RWPE1 (cell line): ENCODE data around the gene CCR5.

Experiments
- CTCF ChIA-PET: fragments of 350-600 bp; sonication (Branson Sonifier 250); formaldehyde crosslinking; extraction: SDS; loops from one replicate; lab custom pipeline; 2021; lab: Yijun Ruan, JAX
- POLR2A ChIA-PET: fragments of 400-600 bp; formaldehyde crosslinking; extraction: SDS; loops from one replicate; lab custom pipeline; 2020; ENCODE audit warnings: antibody characterized with exemption; ENCODE audit not compliant: low non-redundant PET; lab: Yijun Ruan, JAX
- DNase-seq: peaks from one replicate; pipeline ENCODE4 v3.0.0; 2012; ENCODE audit warnings: low spot score
- H3K27ac ChIP-seq: fragments of 450-650 bp; 2 replicates; pipeline ENCODE4 v1.5.1; 2017
- CTCF ChIP-seq: fragments of 450-650 bp; conservative IDR thresholded peaks from 2 replicates; pipeline ENCODE4 v1.5.1; 2017; ENCODE audit warnings: low read depth, mild to moderate bottlenecking

Gene CCR5

GRCh38 chr3:46371519-46372340 lies 984 bp downstream of the CCR5 start:
- no peak for TF ChIP-seq CTCF
- H3K27ac ChIP-seq, result no peak overlapping the region
- ChIA-PET POLR2A (no interaction called here), CTCF (interaction anchor here (0.6 to 1.6 kb wide), 3 partner anchors 28 to 433 kb away, joined by 3 to 5 read pairs (median 3); no protein-coding TSS in a partner anchor)
- DNase-seq, result no peak

- ChIA-PET POLR2A (no interaction called here), CTCF (interaction anchor here (0.6 to 1.1 kb wide), 3 partner anchors 27 to 1146 kb away, joined by 3 read pairs; no protein-coding TSS in a partner anchor)
- DNase-seq, result peak; percentile 8
- H3K27ac ChIP-seq, result no peak overlapping the region
- TF ChIP-seq CTCF, result peak; percentile 41
Observed at GRCh38 chr3:46372492-46373359, 2.0 kb downstream of the CCR5 start.

- POLR2A ChIA-PET, result no interaction called here
- CTCF ChIA-PET, result no interaction called here
- TF ChIP-seq CTCF, result no peak
- no peak overlapping the region for H3K27ac ChIP-seq
- DNase-seq, result no peak
Observed at GRCh38 chr3:46374755-46375154, 4.0 kb downstream of the CCR5 start.

- no peak overlapping the region for H3K27ac ChIP-seq
- TF ChIP-seq CTCF, result no peak
- ChIA-PET CTCF (no interaction called here), POLR2A (no interaction called here)
- DNase-seq, result no peak
Observed at GRCh38 chr3:46375218-46375617, 4.5 kb downstream of the CCR5 start.

GRCh38 chr3:46375814-46376213 lies 5.1 kb downstream of the CCR5 start:
- DNase-seq, result no peak
- ChIA-PET POLR2A (no interaction called here), CTCF (no interaction called here)
- TF ChIP-seq CTCF, result no peak
- no peak overlapping the region for H3K27ac ChIP-seq

GRCh38 chr3:46378426-46378942 lies 7.7 kb downstream of the CCR5 start:
- TF ChIP-seq CTCF, result peak; percentile 70
- ChIA-PET POLR2A (no interaction called here), CTCF (interaction anchor here (0.7 to 0.9 kb wide), 5 partner anchors 12 to 449 kb away, joined by 3 to 4 read pairs (median 3); no protein-coding TSS in a partner anchor)
- peak overlapping the region; percentile 38; the same call in 1 of the 2 replicates for H3K27ac ChIP-seq
- peak; percentile 27 for DNase-seq
